ES-I3 (cell line): ENCODE data around the gene BAK1.

ENCODE experiments used
- H3K36me3 ChIP-seq: 2 replicates; pipeline ENCODE4 v1.6.1; 2013; ENCODE audit warnings: mild to moderate bottlenecking, low read length, control low read depth, moderate library complexity; ENCODE audit not compliant: insufficient read depth
- H3K4me1 ChIP-seq: 2 replicates; pipeline ENCODE4 v1.6.1; 2013; ENCODE audit warnings: mild to moderate bottlenecking, control low read depth, low read length; ENCODE audit not compliant: insufficient read depth
- H3K9ac ChIP-seq: 2 replicates; pipeline ENCODE4 v1.6.1; 2013; ENCODE audit warnings: low read depth, mild to moderate bottlenecking, low read length, moderate library complexity
- H3K9me3 ChIP-seq: 2 replicates; pipeline ENCODE4 v1.6.1; 2013; ENCODE audit warnings: mild to moderate bottlenecking, low read length, moderate library complexity; ENCODE audit not compliant: control insufficient read depth, insufficient read depth

BAK1 gene

DNA sequence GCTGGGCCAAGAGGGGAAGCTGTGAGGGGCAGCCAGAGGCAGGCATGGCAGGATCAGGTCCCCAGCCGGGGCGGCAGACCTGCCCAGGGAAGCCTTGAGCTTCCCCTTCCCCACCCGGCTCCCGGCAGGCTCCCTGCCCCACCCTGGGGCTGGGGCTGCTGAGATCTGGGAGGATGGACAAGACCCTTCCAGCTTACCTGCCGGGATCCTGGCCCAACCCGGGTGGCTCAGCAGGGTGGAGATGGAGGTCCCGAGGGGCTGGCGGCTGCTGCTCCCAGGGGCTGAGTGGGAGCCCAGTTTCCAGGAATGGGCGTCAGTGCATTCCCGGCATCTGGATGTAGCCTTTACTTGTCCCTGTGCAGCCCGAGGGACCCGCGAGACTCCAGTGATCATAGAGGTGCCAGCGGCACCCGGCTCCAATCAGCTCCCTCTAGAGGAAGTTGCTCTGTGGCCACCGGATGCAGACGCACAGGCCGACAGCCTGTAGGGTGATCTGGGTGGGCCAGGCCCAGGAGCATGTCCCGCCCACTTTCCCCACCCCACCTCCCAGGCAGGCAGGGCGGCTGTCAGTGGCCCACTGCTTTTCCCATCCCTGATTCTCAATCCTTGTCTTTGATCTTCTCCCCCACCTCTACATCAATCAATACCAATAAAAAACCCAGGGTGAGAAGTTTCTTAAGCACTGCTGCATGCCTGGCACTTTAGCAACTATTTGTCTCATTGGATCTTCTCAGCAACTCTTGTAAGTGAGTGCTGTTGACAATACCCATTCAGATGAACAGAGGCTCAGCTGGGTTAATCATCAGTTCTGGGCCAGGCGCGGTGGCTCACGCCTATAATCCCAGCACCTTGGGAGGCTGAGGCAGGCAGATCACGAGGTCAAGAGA, at the start of gene BAK1:
BAK1 (minus strand) TSS at position 449 of the 887 bp plus-strand sequence. CDS start 2,672 bp downstream, outside the sequence.
- Histone ChIP-seq H3K9ac (peak within 1 kb of the TSS; percentile 95), H3K36me3 (peaks cover 9% of the 10 kb centered on the region; the same call in 1 of the 2 replicates), H3K9me3 (no peaks in the 10 kb centered on the region), H3K4me1 (peaks cover 8% of the 10 kb centered on the region; the same call in 1 of the 2 replicates)

DNA sequence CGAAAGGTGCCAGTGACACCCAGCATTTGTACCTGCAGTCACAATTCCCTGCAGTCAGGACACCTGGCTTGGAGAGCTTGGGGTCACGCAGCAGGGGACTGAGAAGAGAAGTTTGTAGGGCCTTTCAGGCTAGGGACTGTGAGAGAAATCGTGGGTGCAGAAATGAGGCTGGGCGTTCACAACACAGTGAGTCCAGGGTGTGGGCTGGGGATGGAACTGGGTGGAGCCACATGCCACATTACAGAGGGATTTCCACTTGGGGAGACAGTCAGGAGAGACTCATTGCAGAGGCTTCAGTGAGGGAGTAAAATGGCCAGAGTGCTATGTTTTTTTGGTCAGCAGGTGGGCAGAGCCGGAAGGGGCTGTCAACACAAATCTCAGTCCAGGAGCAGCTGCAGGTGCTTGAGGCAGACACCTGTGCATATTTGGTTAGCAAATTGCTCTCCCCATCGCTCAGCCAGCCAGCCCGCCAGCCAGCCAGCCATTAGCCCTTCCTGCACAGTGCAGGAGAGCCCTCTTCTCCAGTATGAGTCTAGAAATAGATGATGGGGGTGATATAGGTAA, 48.4 kb upstream of the BAK1 start:
- Histone ChIP-seq H3K36me3 (peaks cover 3% of the 10 kb centered on the region), H3K9me3 (no peaks in the 10 kb centered on the region), H3K4me1 (peaks cover 31% of the 10 kb centered on the region), H3K9ac (no peak overlapping the region)

DNA sequence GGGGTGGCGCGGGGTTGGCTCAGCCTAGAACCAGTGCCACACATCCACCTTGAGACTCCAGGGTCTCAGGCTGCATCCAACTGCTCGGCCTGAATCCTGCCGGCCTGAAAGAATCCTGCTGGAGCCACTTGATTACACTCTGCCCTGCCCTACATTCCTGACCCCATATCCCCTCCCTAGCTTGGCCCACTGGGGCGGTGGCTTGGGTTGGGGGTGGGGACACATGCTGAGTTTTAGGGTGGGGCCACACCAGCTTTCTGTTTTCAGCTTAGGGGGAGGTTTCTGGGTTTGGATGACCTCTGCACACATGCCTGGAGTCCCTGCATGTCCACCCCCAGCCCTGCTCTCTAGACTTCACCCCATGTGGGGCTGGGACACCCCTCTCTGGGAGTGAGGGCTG, 47.8 kb upstream of the BAK1 start:
- Histone ChIP-seq H3K4me1 (peaks cover 37% of the 10 kb centered on the region), H3K9ac (no peak overlapping the region), H3K36me3 (peaks cover 3% of the 10 kb centered on the region), H3K9me3 (no peaks in the 10 kb centered on the region)

DNA sequence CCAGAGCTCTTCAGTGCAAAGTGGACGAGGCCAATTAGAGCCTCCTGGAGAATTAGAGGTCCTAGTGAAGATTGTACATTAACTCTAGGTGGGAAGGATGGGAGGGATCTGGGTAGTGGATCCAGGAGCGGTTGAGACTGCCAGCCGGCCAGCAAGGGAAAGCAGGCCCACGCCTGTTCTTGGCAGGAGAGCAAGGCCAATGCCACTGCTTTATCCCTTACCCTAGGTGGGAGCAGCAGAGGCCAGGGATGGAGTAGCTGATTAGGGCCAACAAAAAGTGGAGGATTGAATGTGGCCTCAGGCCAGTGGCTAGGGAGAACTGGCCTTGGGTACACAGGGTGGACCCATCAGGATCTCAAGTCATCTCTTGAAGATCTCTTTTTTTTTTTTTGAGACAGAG, 44.8 kb upstream of the BAK1 start:
- Histone ChIP-seq H3K9me3 (no peaks in the 10 kb centered on the region), H3K4me1 (peaks cover 33% of the 10 kb centered on the region)

DNA sequence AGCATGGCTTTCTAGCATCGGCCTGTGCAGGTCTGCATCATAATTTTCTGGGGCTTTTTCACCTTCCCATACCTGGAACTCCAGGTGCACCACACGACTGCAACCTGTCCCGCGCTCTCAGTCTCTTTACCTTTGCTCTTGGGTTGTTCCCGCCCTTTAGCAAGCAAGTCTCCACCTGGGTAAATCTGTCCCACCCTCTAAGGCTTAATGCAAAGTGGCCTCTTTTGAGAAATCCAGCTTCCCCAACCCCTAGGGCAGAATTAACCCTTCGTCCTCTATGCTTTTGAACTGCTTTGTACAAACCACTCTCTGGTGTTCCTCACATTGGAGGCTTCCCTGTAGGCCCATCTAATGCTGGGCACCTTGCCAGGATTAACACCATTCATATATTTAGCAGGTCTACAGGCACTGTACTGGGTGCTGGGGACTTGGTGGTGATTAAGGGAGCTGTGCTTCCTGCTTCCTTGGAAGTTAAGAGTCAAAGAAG, 43.9 kb upstream of the BAK1 start:
- peaks cover 42% of the 10 kb centered on the region for H3K4me1 ChIP-seq
- H3K9ac ChIP-seq = no peak overlapping the region
- H3K9me3 ChIP-seq = no peaks in the 10 kb centered on the region
- peaks cover 3% of the 10 kb centered on the region for H3K36me3 ChIP-seq

More for the DNA sequence above, 44.8 kb upstream of the BAK1 start:
- Histone ChIP-seq H3K36me3 (peaks cover 3% of the 10 kb centered on the region), H3K9ac (no peak overlapping the region)

DNA sequence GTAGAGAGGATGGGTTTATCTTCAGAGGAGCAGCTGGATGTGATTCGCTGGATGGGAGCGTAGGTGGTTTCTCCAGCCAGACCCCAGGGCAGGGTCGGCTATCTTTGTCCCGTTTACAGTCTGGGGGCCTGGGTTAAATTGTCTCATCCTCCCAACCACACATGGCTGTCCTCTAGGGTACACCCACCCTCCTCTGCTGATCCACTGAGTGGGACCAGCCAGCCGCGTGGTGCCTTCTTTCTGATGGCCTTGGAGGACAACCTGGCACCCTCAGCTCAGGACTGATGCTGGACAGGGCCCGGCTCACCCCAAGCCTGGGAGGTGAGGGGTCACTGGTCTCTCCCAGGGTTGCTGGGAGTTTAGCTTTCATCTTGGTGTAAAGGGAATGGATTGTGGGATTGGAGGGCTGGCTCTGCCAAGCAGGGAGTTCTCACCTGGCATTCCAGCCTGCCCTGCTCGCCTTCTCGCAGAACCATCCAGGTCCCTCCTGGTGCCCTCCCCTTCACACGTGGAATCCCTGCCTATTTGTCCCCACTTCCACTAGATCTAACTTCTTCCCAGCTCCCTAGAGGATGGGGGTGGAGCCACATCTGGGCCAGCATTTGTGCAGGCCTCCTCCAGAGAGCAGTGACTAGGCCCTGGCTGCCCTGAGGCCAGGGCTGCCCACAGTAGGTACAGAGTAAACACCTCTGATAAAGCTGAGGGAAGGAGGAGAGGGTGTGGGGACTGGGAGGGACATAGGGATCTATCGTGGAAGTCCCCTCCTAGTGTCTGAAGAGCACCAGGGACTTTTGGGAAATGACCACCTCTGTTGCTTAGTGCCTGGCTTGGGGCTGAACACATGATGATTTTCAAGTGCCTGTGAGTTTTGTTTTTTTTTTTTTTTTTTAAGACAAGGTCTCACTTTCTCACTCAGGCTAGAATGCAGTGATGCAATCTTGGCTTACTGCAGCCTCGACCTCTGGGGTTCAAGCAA, 42.7 kb upstream of the BAK1 start:
- H3K9me3 ChIP-seq = no peaks in the 10 kb centered on the region
- peaks cover 3% of the 10 kb centered on the region for H3K36me3 ChIP-seq
- peaks cover 43% of the 10 kb centered on the region for H3K4me1 ChIP-seq
- peak overlapping the region; percentile 87 for H3K9ac ChIP-seq

DNA sequence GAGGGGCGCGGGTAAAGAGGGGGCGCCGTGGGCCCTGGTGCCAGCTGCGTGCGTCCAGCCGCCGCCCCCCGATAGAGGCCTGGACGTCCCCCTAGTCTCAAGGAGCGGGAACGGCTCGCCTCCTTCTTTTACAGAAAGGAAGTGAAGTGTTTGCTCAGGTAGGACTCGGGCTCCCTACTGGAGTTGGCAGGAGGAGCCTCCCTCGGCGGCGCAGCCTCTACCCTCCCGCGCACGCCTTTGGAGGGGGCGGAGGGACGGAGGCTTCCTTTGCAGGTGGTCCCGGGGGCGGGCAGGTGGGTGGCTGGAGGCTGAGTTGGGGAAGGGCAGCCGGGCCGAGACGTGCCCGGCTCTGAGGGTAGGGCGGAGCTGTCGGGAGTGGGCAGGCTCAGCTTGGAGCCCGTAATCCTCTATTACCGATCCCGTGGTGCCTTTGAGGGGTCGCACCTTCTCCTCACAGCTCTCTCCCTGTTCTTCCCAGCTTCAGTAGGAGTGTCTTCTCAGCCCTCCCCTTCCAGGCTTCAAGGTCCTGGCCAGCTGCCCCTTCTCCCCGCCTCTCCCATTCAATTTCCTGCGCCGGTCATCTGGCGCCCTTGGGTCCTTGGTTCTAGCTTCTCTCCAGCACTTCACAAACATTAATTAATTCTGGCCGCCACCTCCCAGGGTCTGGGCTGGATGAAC, 41.8 kb upstream of the BAK1 start:
- Histone ChIP-seq H3K36me3 (peaks cover 3% of the 10 kb centered on the region), H3K4me1 (peaks cover 37% of the 10 kb centered on the region), H3K9ac (peak overlapping the region; percentile 87), H3K9me3 (no peaks in the 10 kb centered on the region)

DNA sequence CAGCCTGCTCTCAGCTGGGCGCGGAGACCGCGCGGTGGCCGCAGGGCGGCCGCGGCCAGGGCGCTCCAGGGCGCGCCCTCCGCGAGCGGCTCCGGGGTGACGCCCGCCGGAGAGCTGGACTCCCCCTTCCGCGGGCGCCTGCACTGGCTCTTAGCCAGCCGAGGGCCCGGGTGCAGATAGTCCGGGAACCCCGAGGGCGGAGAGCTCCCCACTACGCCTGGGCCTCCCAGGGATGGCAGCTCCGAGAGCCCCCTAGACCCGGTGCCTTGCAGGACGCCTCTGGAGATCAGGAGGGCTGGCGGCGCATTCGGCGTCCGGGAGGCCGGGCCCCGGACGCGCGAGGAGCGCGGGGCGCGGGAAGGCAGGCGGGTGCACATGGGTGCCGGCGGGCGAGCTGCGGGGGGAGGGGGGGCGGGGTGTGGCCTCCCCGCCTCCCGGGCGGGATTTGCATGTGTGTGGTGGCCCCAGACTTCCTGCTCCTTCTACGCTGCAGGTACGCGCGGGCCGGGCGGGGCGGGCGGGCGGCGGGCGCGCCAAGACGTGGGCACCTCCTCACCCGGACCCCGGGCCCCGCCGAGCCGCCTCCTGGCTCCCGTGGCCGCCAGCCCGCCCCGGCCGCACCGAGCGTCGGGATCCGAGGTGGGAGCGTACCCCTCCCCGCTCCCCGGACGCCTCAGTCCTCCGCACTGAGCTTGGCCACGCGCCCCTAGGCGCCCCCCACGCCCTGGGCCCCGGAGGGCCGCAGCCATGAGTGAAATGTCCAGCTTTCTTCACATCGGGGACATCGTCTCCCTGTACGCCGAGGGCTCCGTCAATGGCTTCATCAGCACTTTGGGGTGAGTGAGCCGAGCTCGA, 41.0 kb upstream of the BAK1 start, which contains the start of gene ITPR3:
ITPR3 (plus strand) TSS at position 467 of the 855 bp plus-strand sequence; CDS start at position 748, 281 bp downstream.
- H3K4me1 ChIP-seq = peaks cover 37% of the 10 kb centered on the region
- H3K9me3 ChIP-seq = no peaks in the 10 kb centered on the region
- H3K36me3 ChIP-seq = peaks cover 3% of the 10 kb centered on the region
- peak within 1 kb of the TSS; percentile 87 for H3K9ac ChIP-seq

DNA sequence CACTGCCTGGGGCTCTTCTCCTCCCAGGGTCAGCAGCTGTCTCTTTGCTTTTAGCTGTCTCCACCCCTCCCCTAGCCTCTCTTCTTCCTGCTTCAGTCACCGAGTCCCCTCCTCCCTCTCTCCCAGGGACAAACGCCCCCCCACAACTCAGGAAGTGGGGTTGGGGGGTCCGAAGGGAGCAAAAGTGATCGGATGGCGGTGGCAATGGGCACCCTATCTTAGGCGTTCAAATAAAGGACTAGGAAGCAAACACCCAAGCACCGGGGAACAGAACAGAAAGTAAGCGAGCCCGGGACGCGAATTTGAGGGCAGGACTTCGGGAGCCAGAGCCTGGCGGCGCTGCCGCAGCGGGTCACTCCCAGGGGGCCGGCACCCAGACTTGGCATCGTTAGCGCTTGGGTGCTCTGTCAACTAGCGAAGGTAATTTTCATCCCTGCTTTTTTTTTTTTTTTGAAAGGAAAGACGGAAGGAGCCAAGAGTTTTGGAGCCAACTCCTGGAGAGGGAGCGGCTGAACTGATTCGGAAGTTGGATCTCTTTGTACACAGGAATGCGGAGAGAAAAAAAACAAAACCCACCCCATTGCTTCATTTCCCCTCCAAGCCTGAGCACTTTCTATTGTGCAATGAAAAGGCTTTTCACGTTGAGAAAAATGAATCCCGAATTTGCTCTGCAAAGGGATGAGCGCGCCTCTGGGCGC, 40.2 kb upstream of the BAK1 start:
- Histone ChIP-seq H3K9ac (peak overlapping the region; percentile 87), H3K9me3 (no peaks in the 10 kb centered on the region), H3K4me1 (peaks cover 33% of the 10 kb centered on the region)

DNA sequence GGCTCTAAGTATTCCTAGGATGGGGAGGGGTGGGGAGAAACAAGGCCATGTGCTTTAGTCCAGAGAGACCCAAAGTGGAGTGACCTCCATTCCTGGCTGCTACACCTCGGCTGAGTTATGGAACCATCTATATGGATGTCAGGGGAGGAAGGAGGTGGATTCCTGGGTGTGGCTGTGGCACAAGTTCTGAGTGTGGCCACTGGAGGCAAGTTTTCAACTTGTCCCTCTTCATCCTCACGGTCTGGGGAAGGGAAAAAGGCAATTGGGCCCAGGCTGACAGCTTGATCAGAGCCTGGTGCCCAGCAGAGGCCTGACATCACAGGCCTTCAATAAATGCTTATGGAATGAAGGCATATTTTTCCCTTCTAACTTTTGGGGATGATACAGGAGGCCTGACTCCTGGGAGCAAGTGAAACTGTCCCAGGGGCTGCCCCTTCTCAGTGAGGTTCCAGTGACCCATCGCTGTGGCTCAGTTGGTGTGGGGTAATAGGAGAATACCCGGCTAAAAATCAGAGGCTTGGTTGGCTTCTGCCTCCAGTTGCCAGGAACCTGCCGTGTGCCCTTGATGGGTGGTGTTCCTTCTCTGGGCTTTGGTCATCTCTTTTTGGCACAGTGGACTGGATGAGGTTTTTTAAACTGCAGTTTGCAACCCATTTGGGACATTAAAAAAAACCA, 39.2 kb upstream of the BAK1 start:
- peaks cover 3% of the 10 kb centered on the region; the same call in 1 of the 2 replicates for H3K36me3 ChIP-seq
- no peaks in the 10 kb centered on the region for H3K9me3 ChIP-seq
- H3K9ac ChIP-seq = no peak overlapping the region
- peaks cover 31% of the 10 kb centered on the region for H3K4me1 ChIP-seq

More for the DNA sequence above, 40.2 kb upstream of the BAK1 start:
- peaks cover 3% of the 10 kb centered on the region for H3K36me3 ChIP-seq

DNA sequence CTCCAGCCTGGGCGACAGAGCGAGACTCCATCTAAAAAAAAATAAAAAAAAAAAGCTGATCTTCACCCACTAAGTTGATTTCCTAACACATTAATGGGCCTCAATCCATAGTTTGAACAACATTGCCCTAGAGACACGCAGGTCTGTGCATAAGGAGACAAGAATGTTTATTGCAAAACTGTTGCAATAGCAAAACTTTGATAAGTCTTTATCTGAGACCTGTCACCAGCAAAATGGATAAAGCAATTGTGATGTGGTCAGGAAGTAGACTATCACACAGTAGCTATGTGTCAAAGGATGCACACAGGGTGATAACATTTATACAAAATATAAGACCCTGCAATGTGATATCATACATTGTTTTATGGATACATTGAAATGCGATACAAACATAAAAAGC, 36.8 kb upstream of the BAK1 start:
- peaks cover 19% of the 10 kb centered on the region for H3K4me1 ChIP-seq
- no peaks in the 10 kb centered on the region for H3K36me3 ChIP-seq

DNA sequence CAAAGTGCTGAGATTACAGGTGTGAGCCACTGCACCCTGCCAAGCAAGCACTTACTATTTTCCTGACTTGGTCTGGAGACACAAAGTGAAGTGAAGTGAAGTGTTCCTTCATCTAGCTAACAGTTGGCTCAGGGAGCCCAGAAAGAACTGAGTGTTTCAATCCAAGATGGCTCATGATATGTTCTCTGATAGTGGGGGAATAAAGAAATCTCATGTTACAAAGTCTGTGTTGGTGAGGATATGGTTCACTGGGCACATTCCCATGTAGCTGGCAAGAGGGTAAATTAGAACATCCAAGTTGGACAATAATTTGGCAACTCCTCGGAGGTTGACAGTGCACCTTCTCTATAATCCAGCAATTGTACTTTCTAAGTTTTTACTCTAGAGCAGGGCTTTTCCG, 36.0 kb upstream of the BAK1 start:
- Histone ChIP-seq H3K9ac (no peak overlapping the region), H3K36me3 (no peaks in the 10 kb centered on the region), H3K4me1 (peaks cover 25% of the 10 kb centered on the region), H3K9me3 (no peaks in the 10 kb centered on the region)

More for the DNA sequence above, 36.8 kb upstream of the BAK1 start:
- Histone ChIP-seq H3K9me3 (no peaks in the 10 kb centered on the region), H3K9ac (no peak overlapping the region)
